ENCODE data around the gene TUBB.
A peak's percentile ranks its signal among the peaks of the same experiment; 100 is the strongest.

TUBB gene

DNA sequence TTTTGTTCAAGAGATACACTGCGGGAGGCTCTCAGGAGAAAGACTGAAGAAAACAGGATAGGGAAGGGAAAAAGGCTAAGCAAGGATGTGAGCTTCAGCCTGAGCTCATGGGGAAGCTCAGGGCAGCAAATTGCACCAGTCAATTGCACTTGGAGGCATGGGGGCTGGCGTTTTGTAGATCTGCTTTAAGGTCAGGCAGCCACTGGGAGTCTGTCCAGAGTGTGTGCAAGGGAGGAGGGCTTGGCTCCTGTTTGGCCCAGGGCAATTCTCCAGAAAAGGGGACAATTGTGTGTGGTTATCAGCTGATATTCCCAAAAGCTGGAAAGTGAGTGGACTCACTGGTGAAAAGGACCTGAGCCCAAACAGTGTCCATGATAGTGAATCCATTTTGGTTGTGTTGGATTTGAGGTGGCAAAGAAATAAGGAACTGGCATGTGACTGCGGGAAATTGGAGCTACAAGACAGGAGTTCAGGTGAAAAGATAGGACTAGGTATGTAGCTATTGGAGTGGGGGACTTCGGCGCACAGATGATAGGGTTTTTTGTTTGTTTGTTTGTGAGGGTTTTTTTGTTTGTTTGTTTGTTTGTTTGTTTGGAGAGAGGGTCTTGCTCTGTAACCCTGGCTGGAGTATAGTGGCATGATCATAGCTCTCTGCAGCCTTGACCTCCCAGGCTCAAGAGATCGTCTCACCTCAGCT, 46.5 kb downstream of the TUBB start:
- TF ChIP-seq, protein P1, sequence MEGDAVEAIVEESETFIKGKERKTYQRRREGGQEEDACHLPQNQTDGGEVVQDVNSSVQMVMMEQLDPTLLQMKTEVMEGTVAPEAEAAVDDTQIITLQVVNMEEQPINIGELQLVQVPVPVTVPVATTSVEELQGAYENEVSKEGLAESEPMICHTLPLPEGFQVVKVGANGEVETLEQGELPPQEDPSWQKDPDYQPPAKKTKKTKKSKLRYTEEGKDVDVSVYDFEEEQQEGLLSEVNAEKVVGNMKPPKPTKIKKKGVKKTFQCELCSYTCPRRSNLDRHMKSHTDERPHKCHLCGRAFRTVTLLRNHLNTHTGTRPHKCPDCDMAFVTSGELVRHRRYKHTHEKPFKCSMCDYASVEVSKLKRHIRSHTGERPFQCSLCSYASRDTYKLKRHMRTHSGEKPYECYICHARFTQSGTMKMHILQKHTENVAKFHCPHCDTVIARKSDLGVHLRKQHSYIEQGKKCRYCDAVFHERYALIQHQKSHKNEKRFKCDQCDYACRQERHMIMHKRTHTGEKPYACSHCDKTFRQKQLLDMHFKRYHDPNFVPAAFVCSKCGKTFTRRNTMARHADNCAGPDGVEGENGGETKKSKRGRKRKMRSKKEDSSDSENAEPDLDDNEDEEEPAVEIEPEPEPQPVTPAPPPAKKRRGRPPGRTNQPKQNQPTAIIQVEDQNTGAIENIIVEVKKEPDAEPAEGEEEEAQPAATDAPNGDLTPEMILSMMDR (IDR thresholded peaks at IDR 0.05; ENCODE audit: low read depth, low read length), result no peak
- H3K4me3 ChIP-seq (ENCODE audit: low read depth, low read length), result no peak overlapping the region

DNA sequence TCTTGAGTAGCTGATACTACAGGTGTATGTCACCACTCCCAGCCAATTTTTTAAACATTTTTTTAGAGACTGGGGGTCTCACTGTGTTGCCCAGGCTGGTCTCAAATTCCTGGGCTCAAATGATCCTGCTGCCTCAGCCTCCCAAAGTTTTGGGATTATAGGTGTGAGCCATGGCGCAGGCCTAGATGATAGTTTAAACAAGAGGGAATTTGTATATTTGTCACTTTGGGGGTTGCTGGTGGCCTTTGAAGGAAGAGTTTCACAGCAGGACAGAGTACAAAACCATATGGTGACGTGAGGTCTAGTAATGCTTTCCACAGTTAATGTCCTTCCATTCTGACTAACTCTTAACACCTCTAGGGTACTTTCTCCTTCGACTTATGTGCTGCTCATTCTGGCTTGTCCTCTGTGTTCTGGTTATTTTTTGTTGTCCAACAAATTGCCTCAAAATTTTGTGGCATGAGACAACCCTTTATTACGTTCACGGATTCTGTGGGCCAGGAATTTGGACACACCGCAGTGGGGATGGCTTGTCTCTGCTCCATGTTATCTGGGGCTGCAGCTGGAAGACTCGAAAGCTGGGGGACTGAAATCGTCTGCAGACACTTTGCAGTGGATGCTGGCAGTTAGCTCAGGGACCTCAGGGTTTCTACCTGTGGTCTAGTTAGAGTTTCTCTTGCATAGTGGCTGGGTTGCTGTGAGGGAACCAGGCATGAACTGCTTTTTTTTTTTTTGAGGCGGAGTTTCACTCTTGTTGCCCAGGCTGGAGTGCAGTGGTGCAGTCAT, 47.2 kb downstream of the TUBB start:
- no peak overlapping the region for H3K4me3 ChIP-seq (ENCODE audit: low read depth, low read length)
- TF ChIP-seq, protein P1 (IDR thresholded peaks at IDR 0.05; ENCODE audit: low read depth, low read length), result no peak

DNA sequence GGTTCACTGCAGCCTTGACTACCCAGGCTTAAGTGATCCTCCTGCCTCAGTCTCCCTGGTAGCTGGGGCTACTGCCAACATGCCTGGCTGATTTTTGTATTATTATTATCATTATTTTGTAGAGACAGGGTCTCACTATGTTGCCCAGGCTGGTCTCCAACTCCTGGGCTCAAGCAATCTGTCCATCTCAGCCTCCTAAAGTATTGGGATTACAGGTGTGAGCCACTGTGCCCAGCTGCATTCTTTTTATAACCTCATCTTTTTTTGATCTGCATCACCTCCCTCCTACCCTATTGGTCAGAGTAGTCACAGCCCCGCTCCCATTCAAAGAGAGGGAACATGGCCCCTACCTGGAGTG, 47.8 kb downstream of the TUBB start:
- TF ChIP-seq, protein P1 (IDR thresholded peaks at IDR 0.05; ENCODE audit: low read depth, low read length), result no peak
- H3K4me3 ChIP-seq (ENCODE audit: low read depth, low read length), result no peak overlapping the region

DNA sequence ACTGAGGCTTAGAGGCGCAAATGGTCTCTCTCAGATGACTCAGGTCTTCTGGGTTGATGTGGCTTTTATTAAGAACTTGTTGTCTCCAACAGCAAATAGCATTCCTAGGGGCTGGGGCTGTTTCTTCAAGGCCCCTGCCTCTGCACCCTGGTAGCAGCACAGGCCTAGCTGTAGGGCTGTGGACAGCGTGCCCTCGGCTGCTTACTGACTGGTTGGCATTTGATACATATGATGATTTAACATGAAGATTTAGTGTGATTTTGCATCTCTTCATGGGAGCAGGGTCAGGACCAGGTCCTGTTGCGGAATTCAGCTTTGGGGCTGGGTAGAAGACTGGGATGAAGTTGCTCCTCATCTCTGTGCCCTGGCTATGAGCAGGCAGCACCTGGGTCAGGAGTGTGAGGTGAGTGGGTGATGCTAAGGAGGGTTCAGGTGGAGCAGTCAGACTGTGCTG, 48.5 kb downstream of the TUBB start:
- H3K4me3 ChIP-seq (ENCODE audit: low read depth, low read length), result peak overlapping the region; percentile 49
- TF ChIP-seq, protein P1 (IDR thresholded peaks at IDR 0.05; ENCODE audit: low read depth, low read length), result no peak

DNA sequence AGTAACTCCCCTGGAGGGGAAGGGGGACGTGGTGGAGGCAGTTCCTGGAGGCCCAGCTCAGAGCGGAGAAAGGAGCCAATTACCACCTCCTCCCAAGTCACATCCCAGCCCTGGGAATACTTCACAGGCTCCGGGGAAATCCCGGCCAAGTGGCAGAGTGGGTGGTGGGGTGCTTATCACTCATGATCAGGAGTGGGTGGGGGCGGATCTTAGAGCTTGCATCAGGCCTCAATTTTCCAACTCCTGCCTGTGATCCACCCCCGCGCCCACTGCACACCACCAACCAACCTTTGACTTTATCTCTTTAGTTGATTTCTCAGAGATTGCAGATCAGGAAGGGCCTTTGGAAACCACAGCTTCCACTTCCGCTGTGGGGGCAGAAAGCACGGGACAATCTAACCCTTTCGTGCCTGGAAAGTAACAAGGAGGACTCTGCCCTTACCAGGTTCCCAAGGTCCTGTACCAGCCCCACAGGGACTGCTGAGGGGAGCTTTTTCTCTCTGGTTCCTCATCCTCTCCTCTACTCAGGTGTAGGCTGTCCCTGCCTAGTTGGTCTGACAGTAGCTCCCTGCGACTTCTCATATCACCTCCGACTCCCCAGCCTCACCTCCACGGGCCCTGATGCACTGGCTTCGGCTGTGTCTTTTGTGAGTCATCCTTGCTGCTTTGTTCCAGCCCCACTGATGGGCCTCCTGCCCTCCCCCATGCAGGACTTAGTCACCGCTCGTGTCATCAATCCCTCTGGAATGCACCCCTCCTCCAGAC, 49.1 kb downstream of the TUBB start:
- H3K4me3 ChIP-seq (ENCODE audit: low read depth, low read length), result peak overlapping the region; percentile 49
- TF ChIP-seq, protein P1 (IDR thresholded peaks at IDR 0.05; ENCODE audit: low read depth, low read length), result no peak

DNA sequence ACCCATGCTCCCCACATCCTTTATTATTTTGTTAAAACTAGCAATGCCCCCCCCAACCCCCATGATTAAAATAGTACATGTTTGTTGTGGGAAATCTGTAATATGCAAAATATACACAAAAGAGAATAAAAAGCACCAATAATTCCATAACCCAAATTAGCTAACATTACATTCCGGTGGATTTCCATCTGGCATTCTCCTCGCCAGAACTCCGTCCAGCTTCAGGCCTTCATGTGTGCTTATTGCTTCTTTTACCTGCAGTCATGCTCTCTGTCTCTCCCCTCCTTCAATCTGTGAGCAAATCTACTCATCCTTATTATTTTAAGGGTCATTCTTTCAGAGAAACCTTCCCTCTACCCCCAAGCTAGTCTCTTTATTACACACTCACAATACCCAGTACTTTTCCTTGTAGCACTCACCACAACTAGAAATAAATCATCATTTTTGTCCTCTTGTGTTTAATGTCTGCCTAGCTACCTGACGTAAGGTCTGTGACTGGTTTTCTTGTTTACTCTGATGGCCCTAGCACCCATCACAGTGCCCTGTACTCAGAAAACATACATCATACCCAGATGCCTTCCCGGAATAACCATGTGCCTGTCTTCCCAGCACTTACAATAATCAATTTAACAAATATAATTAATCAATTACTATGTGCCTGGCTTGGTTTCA, 49.8 kb downstream of the TUBB start:
- no peak overlapping the region for H3K4me3 ChIP-seq (ENCODE audit: low read depth, low read length)
- TF ChIP-seq, protein P1 (IDR thresholded peaks at IDR 0.05; ENCODE audit: low read depth, low read length), result no peak

All from WI38 (cell line).